Measurements from ENCODE around the gene ZNF441. TPM values are rescaled to one million over a fixed set of nuclear protein-coding genes. Genes with fewer than 3 reads are reported as not detected.

Gene ZNF441
- total RNA-seq, 1 experiment from 2014 or later = 0.85 TPM

DNA sequence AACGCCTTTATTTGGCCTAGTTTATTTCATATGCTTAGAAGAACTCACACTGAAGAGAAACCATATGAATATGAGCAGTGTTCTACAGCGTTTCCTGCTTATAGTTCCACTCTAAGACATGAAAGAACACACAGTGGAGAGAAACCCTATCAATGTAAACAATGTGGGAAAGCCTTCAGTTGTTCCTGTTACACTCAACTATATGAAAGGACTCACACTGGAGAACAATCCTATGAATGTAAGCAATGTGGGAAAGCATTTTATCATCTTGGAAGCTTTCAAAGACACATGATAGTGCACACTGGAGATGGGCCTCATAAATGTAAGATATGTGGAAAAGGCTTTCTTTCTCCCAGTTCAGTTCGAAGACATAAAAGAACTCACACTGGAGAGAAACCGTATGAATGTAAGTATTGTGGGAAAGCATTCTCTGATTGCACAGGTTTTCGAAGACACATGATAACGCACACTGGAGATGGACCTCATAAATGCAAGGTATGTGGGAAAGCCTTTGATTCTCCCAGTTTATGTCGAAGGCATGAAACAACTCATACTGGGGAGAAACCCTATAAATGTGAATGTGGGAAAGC lies 13.7 kb downstream of the ZNF441 start:
- Mint-ChIP-seq H3K4me1 (no peaks in the 10 kb centered on the region), H3K4me3 (no peak overlapping the region), H3K27ac (no peak overlapping the region), H3K27me3 (ENCODE audit: low read depth) (peaks cover 3% of the 10 kb centered on the region), H3K9me3 (peaks cover 76 to 78% of the 10 kb centered on the region in 2 experiments), H3K36me3 (ENCODE audit: insufficient read depth in 1 of 3, low read depth in 3 of 3) (peaks cover 30 to 50% (median 31%) of the 10 kb centered on the region in 3 experiments)
- H3K23me2 ChIP-seq (ENCODE audit: insufficient read length, low read depth, low read length, poor library complexity, severe bottlenecking) = no peaks in the 10 kb centered on the region
- H3K9me3 ChIP-seq (ENCODE audit: control insufficient read depth, low read depth, low read length) = peaks cover 23% of the 10 kb centered on the region
- H3K56ac ChIP-seq (ENCODE audit: insufficient read length, low read depth, low read length) = no peak overlapping the region
- H3K18ac ChIP-seq (ENCODE audit: insufficient read length, low read depth, low read length) = no peak overlapping the region
- H3K4me1 ChIP-seq (ENCODE audit: insufficient read depth, low read length) = no peaks in the 10 kb centered on the region
- H4K5ac ChIP-seq (ENCODE audit: insufficient read length, low read depth, low read length) = no peak overlapping the region
- H3K23ac ChIP-seq (ENCODE audit: insufficient read length, low read depth, low read length) = no peak overlapping the region
- H3K79me1 ChIP-seq (ENCODE audit: insufficient read depth, low read depth, low read length, poor library complexity, severe bottlenecking) = no peaks in the 10 kb centered on the region
- no peak overlapping the region for H2BK5ac ChIP-seq (ENCODE audit: insufficient read length, low read length)
- no peak overlapping the region for H3K27ac ChIP-seq (ENCODE audit: insufficient read length, low read depth, low read length)
- H3K4me2 ChIP-seq (ENCODE audit: insufficient read depth, insufficient read length, low read length) = no peak overlapping the region
- no peak overlapping the region for H3K14ac ChIP-seq (ENCODE audit: insufficient read depth, low read length)
- H2BK15ac ChIP-seq (ENCODE audit: low read depth, low read length) = no peak overlapping the region
- no peak overlapping the region for H3K4ac ChIP-seq (ENCODE audit: low read depth, low read length)
- H2BK20ac ChIP-seq (ENCODE audit: low read depth, low read length, poor library complexity, severe bottlenecking) = no peak overlapping the region
- TF ChIP-seq, protein P1, sequence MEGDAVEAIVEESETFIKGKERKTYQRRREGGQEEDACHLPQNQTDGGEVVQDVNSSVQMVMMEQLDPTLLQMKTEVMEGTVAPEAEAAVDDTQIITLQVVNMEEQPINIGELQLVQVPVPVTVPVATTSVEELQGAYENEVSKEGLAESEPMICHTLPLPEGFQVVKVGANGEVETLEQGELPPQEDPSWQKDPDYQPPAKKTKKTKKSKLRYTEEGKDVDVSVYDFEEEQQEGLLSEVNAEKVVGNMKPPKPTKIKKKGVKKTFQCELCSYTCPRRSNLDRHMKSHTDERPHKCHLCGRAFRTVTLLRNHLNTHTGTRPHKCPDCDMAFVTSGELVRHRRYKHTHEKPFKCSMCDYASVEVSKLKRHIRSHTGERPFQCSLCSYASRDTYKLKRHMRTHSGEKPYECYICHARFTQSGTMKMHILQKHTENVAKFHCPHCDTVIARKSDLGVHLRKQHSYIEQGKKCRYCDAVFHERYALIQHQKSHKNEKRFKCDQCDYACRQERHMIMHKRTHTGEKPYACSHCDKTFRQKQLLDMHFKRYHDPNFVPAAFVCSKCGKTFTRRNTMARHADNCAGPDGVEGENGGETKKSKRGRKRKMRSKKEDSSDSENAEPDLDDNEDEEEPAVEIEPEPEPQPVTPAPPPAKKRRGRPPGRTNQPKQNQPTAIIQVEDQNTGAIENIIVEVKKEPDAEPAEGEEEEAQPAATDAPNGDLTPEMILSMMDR (conservative IDR thresholded peaks at IDR 0.05) = no peak
- H2BK120ac ChIP-seq (ENCODE audit: low read depth, low read length, poor library complexity, severe bottlenecking) = no peak overlapping the region
- no peak overlapping the region for H3K9ac ChIP-seq (ENCODE audit: extremely low read depth, insufficient read length, low read length)
- H2BK12ac ChIP-seq (ENCODE audit: insufficient read length, low read depth, low read length) = no peak overlapping the region
- H3T11ph ChIP-seq (ENCODE audit: low read length) = no peak overlapping the region
- no peaks in the 10 kb centered on the region for H3K79me2 ChIP-seq (ENCODE audit: insufficient read depth, low read length)
- DNase-seq = no peak
- no peak overlapping the region for H4K91ac ChIP-seq (ENCODE audit: insufficient read length, low read depth, low read length)
- no peak overlapping the region for H2AK5ac ChIP-seq (ENCODE audit: insufficient read length, low read length)
- no peaks in the 10 kb centered on the region for H3K27me3 ChIP-seq (ENCODE audit: insufficient read depth, low read length)
- no peak overlapping the region for H4K8ac ChIP-seq (replicated peaks; ENCODE audit: insufficient read length, low read depth, low read length)
- no CpG with 5 or more reads among the region's 7 CpGs for whole genome bisulfite sequencing (ENCODE audit: extremely low coverage, insufficient read length, low lambda C conversion rate)
- H4K20me1 ChIP-seq (ENCODE audit: control insufficient read depth, insufficient read depth, insufficient read length) = no peaks in the 10 kb centered on the region
- H2AFZ ChIP-seq (ENCODE audit: low read length) = no peak overlapping the region
